Cardiac muscle cell (in vitro differentiated cells and primary cell): Measurements from ENCODE around the gene SHISA3. TPM values are rescaled to one million over a fixed set of nuclear protein-coding genes. Genes with fewer than 3 reads are reported as not detected.

Experiments
- DNase-seq, 2 donors: peaks; one replicate each; pipeline versions ENCODE4 v3.0.0 to v3.0.0-alpha.2; 2010 to 2017; ENCODE audit warnings: low read depth in 1 of 2, low spot score in 1 of 2
- H3K27ac ChIP-seq: fragments of 200-600 bp; sonication (generic); 2 replicates; pipeline ENCODE4 v1.5.1; 2016
- H3K27me3 ChIP-seq: fragments of 200-600 bp; sonication (generic); 2 replicates; pipeline ENCODE4 v1.6.0; 2016; ENCODE audit warnings: control low read depth
- H3K36me3 ChIP-seq: fragments of 200-600 bp; sonication (generic); 2 replicates; pipeline ENCODE4 v1.5.1; 2016; ENCODE audit warnings: control low read depth
- H3K4me1 ChIP-seq: fragments of 200-600 bp; sonication (generic); 2 replicates; pipeline ENCODE4 v1.8.1; 2017; ENCODE audit warnings: low read depth, mild to moderate bottlenecking, mixed run types
- H3K4me3 ChIP-seq: fragments of 200-600 bp; sonication (generic); 2 replicates; pipeline ENCODE4 v1.5.1; 2016; ENCODE audit warnings: mild to moderate bottlenecking
- H3K9me3 ChIP-seq: fragments of 200-600 bp; sonication (generic); 2 replicates; pipeline ENCODE4 v1.5.1; 2017; ENCODE audit warnings: low read depth, mild to moderate bottlenecking, control low read depth
- polyA plus RNA-seq: library from polyadenylated mRNA; unstranded; fragments of >200 nt; fragmentation: Nextera tagmentation; extraction: Ambion mirVana; gene quantifications from 2 replicates; pipeline ENCODE4 v1.2.1, GENCODE V29; 2016
- total RNA-seq: library from RNA; depleted of rRNA; stranded (reverse); fragments of >200 nt; gene quantifications from 2 replicates; pipeline ENCODE4 v1.2.3, GENCODE V29; 2016
- TF ChIP-seq, protein P1 (sequence below): IDR thresholded peaks from 2 replicates; pipeline ENCODE4 v1.5.1; 2012; ENCODE audit warnings: low read depth, mild to moderate bottlenecking, low read length

SHISA3 gene
- total and polyA plus RNA-seq, 2 experiments from 2014 or later, result 12.7 to 13.3 TPM

DNA sequence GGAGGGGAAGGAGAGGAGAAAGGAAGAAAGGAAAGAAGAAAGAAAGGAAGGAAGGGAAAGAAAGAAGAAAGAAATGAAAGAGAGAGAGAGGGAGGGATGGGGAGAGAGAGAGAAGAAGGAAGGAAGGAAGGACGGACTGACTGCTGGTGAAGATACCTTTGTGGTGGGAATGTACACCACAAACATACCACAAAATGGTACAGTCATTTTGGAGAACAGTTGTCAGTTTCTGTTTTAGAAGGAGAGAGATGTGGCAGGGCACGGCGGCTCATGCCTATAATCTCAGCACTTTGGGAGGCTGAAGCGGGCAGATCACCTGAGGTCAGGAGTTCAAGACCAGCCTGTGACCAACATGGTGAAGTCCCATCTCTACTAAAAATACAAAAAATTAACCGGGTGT, 40.0 kb upstream of the SHISA3 start:
- no peak overlapping the region for H3K27ac ChIP-seq
- DNase-seq, result no peak
- no peaks in the 10 kb centered on the region for H3K4me1 ChIP-seq
- H3K4me3 ChIP-seq, result no peak overlapping the region
- H3K36me3 ChIP-seq, result no peaks in the 10 kb centered on the region
- TF ChIP-seq, protein P1, sequence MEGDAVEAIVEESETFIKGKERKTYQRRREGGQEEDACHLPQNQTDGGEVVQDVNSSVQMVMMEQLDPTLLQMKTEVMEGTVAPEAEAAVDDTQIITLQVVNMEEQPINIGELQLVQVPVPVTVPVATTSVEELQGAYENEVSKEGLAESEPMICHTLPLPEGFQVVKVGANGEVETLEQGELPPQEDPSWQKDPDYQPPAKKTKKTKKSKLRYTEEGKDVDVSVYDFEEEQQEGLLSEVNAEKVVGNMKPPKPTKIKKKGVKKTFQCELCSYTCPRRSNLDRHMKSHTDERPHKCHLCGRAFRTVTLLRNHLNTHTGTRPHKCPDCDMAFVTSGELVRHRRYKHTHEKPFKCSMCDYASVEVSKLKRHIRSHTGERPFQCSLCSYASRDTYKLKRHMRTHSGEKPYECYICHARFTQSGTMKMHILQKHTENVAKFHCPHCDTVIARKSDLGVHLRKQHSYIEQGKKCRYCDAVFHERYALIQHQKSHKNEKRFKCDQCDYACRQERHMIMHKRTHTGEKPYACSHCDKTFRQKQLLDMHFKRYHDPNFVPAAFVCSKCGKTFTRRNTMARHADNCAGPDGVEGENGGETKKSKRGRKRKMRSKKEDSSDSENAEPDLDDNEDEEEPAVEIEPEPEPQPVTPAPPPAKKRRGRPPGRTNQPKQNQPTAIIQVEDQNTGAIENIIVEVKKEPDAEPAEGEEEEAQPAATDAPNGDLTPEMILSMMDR, result no peak
- peaks cover 4% of the 10 kb centered on the region for H3K27me3 ChIP-seq
- no peaks in the 10 kb centered on the region for H3K9me3 ChIP-seq

DNA sequence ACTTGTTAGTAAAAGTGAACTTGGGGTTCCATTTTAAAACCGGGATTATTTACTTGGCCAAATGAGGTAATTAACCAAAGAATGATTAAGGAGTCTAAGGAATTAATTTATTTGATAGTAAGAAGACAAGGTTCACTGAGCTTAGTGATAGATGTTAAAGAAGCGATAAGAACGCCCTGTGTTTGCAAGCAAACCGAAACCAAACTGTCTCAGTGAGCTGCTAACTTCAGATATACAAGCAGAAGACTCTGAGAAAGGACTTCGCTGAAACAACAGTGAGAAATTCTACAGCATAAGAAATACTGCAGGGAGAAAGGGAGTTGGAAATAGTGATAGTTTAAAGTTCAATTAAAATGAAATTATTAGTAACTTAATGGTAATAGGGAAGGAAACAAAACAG, 37.6 kb upstream of the SHISA3 start:
- no peaks in the 10 kb centered on the region for H3K4me1 ChIP-seq
- TF ChIP-seq, protein P1, result no peak
- no peak overlapping the region for H3K4me3 ChIP-seq
- peak in 1 of 2 donors; percentile 50 for DNase-seq
- H3K27ac ChIP-seq, result no peak overlapping the region
- no peaks in the 10 kb centered on the region for H3K9me3 ChIP-seq
- peaks cover 4% of the 10 kb centered on the region for H3K27me3 ChIP-seq
- H3K36me3 ChIP-seq, result no peaks in the 10 kb centered on the region

DNA sequence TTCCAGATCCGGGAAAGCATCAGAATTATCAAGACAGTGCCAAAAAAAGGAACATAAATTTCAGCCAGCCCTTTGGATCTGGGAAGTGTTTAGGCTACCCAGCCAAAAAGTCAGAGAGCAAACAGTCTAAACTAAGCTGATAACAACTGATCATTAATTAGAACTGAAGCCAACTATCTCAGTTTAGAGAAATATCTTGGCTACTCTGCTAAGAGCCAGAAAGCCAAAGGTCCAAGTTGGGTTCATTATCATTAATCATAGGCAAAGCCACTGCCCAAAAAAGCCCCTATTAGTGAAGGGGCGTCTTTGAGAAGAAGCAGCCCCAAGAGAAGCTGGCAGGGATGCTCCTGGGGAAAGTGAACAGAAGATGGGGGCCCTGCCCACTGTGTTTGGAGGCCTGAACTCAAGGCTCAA, 37.0 kb upstream of the SHISA3 start:
- Histone ChIP-seq H3K4me1 (no peaks in the 10 kb centered on the region), H3K9me3 (no peaks in the 10 kb centered on the region), H3K27me3 (peaks cover 4% of the 10 kb centered on the region), H3K4me3 (no peak overlapping the region), H3K36me3 (no peaks in the 10 kb centered on the region), H3K27ac (no peak overlapping the region)
- TF ChIP-seq, protein P1, result no peak
- DNase-seq, result no peak

DNA sequence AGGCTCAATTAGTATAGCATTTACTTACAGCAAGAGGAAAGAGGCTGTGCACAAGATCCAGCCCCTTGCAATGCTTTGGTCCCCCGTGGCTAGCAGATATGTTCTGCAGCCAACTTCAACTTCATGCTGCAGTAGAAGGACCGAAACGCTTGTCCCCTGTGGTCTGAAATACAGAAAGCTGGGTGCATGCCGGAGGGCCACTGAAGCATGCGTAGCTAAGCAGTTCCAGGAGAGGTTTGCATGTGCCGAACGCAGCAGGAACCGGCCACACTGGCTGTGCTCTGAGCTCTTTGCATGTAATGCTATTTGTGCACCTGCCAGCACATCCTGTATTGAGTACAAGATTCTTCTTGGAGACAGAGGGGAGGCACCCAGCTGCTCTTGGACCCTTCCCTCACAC, 35.8 kb upstream of the SHISA3 start:
- Histone ChIP-seq H3K27me3 (peaks cover 4% of the 10 kb centered on the region), H3K36me3 (no peaks in the 10 kb centered on the region), H3K27ac (no peak overlapping the region), H3K9me3 (no peaks in the 10 kb centered on the region), H3K4me1 (no peaks in the 10 kb centered on the region), H3K4me3 (no peak overlapping the region)
- TF ChIP-seq, protein P1, result no peak
- no peak for DNase-seq

DNA sequence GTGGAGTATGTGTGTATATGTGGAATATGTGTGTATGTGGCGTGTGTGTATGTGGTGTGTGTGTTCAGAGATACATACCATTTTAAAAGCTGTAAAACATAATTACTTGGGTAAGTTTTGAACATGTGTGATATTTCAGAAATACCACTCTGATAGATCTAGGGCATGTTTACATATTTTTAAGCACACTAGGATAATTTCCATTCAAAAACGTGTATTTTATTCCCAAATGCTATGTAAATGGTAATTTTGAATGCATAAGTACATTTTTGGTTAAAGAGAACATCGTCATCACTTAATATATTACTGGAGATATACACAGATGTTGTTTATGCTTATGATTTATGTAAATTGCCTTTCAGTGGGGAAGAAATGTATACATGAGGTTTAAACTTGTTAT, 34.7 kb upstream of the SHISA3 start:
- Histone ChIP-seq H3K4me3 (no peak overlapping the region), H3K36me3 (no peaks in the 10 kb centered on the region), H3K27me3 (peaks cover 4% of the 10 kb centered on the region), H3K9me3 (no peaks in the 10 kb centered on the region), H3K27ac (no peak overlapping the region), H3K4me1 (no peaks in the 10 kb centered on the region)
- DNase-seq, result no peak
- TF ChIP-seq, protein P1, result no peak

DNA sequence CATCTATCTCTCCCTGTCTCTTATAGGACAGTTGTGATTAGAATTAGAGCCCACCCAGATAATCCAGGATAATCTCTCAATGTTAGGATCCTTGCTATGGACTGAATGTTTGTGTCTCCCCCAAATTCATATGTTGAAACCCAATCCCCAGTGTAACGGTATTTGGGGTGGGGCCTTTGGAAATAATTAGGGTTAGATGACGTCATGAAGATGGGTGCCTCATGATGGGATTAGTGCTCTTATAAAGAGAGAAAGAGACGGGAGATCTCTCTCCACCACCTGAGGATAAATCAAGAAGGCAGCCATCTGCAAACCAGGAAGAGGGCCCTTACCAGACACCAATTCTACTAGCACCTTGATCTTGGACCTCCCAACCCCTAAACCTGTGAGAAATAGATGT, 33.7 kb upstream of the SHISA3 start:
- no peaks in the 10 kb centered on the region for H3K36me3 ChIP-seq
- DNase-seq, result no peak
- no peak overlapping the region for H3K27ac ChIP-seq
- no peaks in the 10 kb centered on the region for H3K9me3 ChIP-seq
- peaks cover 4% of the 10 kb centered on the region for H3K27me3 ChIP-seq
- TF ChIP-seq, protein P1, result no peak
- H3K4me3 ChIP-seq, result no peak overlapping the region
- no peaks in the 10 kb centered on the region for H3K4me1 ChIP-seq
